C4-2B (cell line): ENCODE measurements around the gene RASL12.
A peak's percentile ranks its signal among the peaks of the same experiment; 100 is the strongest.

Experiments
- H3K27ac ChIP-seq: fragments of 450-650 bp; 2 replicates; pipeline ENCODE4 v1.5.1; 2017
- CTCF ChIP-seq: fragments of 450-650 bp; conservative IDR thresholded peaks from 2 replicates; pipeline ENCODE4 v1.5.1; 2017; ENCODE audit warnings: mild to moderate bottlenecking
- ZFX ChIP-seq: fragments of 450-650 bp; IDR thresholded peaks from 2 replicates; pipeline ENCODE4 v1.6.1; 2017

The RASL12 gene

GRCh38 chr15:65038836-65039235 is 29.0 kb downstream of the RASL12 start:
- no peak overlapping the region for H3K27ac ChIP-seq
- TF ChIP-seq ZFX (no peak), CTCF (no peak)

GRCh38 chr15:65038428-65038827 is 29.4 kb downstream of the RASL12 start:
- TF ChIP-seq ZFX (no peak), CTCF (no peak)
- H3K27ac ChIP-seq = no peak overlapping the region

- no peak overlapping the region for H3K27ac ChIP-seq
- TF ChIP-seq ZFX (no peak), CTCF (no peak)
Observed at GRCh38 chr15:65037309-65037708, 30.5 kb downstream of the RASL12 start.

- no peak overlapping the region for H3K27ac ChIP-seq
- TF ChIP-seq CTCF (no peak), ZFX (no peak)
Observed at GRCh38 chr15:65034719-65035118, 33.1 kb downstream of the RASL12 start.

GRCh38 chr15:65033659-65034269 is 34.0 kb downstream of the RASL12 start:
- TF ChIP-seq ZFX (no peak), CTCF (peak; percentile 49)
- no peak overlapping the region for H3K27ac ChIP-seq

- H3K27ac ChIP-seq = no peak overlapping the region
- TF ChIP-seq ZFX (no peak), CTCF (peak; percentile 85)
Observed at GRCh38 chr15:65032801-65033537, 34.8 kb downstream of the RASL12 start.

- peak overlapping the region; percentile 79 for H3K27ac ChIP-seq
- TF ChIP-seq CTCF = no peak
- TF ChIP-seq ZFX = no peak
Observed at GRCh38 chr15:65029736-65030208, 38.0 kb downstream of the RASL12 start.
